Measurements from ENCODE around the gene SPECC1L.

Gene SPECC1L

DNA sequence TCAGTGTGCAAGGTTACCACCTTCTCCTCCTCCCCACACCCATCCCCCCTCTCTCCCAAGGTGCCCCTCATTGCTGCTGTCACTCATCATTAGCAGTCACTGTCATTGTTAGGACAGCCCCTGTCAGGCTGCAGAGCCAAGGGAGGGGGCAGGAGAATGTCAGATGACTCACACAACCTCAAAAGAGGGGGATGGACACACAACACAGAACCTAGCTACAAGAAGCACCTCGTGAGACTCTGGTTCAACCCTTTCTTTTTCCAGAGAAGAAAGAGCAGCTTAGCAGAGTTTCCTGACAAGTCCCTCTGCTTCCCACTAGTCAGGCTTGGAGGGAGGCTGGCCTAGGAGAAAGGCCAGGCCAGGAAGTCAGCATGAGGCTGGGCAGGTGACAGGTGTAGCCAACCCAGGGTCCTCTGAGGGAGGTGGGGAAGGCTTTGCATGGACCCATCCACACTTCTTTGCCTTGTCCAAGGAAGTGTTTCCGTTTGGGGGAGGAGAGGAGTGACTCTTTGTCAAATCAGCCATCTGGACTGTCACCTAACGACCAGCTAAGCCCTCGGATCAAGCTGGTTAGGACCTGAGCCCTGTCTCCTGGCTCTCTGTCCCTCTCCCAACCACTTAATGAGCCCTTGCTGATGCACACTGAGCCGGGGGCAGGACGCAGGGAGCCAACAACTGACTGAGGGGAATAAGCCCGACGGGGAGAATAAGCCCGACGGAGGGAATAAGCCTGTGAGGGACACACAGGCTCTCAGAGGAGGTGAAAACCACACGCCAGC lies 175.0 kb downstream of the SPECC1L start:
- H3K9ac ChIP-seq (ENCODE audit: insufficient read length) = no peak overlapping the region
- no peak overlapping the region for H3K4me3 ChIP-seq
- H3K9me3 ChIP-seq (ENCODE audit: low read depth, low read length) = no peaks in the 10 kb centered on the region
- TF ChIP-seq FOXP2 (optimal IDR thresholded peaks at IDR 0.05; ENCODE audit: control extremely low read depth, extremely low read length, insufficient read depth) (no peak), POLR2AphosphoS5 (IDR thresholded peaks at IDR 0.05; ENCODE audit: borderline replicate concordance, low read depth, low read length) (no peak), EZH2 (IDR thresholded peaks at IDR 0.05) (no peak)
- no peak overlapping the region for H3K27ac ChIP-seq
- H3K36me3 ChIP-seq (ENCODE audit: insufficient read depth, low read length) = no peaks in the 10 kb centered on the region
- no peak for DNase-seq (ENCODE audit: low read depth, low spot score)

DNA sequence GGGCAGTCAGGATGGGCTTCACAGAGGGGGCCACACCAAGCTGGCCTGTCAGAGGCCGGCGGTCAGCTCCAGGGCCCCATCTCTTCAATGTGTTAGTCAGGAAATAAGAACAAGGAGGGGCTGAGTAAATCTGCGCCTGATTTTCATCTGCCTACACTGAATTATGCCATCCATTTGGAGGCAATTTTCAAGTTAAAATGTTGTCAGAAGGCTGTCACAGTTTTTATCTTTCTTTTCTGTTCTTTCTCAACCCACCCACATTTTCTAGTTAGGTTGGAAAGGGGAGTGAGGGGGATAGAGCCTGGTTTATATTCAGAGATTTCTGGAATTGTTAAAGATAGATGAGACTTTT lies 175.6 kb downstream of the SPECC1L start:
- Histone ChIP-seq H3K9me3 (ENCODE audit: low read depth, low read length) (no peaks in the 10 kb centered on the region), H3K4me3 (no peak overlapping the region), H3K9ac (ENCODE audit: insufficient read length) (no peak overlapping the region), H3K36me3 (ENCODE audit: insufficient read depth, low read length) (no peaks in the 10 kb centered on the region), H3K27ac (no peak overlapping the region)
- TF ChIP-seq FOXP2 (optimal IDR thresholded peaks at IDR 0.05; ENCODE audit: control extremely low read depth, extremely low read length, insufficient read depth) (no peak), EZH2 (IDR thresholded peaks at IDR 0.05) (no peak), POLR2AphosphoS5 (IDR thresholded peaks at IDR 0.05; ENCODE audit: borderline replicate concordance, low read depth, low read length) (no peak)
- no peak for DNase-seq (ENCODE audit: low read depth, low spot score)

DNA sequence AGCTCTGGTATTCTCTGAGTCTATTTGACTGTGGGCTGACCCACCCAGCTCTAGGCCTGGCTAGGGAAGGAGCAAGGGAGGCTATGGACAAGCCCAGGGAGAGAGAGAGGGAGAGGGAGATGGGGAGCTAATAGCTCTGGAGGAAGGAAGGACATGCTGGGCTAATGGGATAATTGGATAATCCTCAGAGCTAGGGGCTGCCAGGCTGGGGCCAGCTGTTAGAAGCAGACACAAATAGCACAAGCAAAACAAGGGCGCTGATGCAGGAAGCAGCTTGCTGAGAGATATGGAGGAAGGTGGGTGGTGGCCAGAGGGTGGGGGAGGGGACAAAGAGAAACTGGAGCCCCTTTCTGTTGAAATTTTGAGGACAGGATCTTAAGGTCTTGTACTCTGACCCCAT lies 180.0 kb downstream of the SPECC1L start:
- DNase-seq (ENCODE audit: low read depth, low spot score) = no peak

DNA sequence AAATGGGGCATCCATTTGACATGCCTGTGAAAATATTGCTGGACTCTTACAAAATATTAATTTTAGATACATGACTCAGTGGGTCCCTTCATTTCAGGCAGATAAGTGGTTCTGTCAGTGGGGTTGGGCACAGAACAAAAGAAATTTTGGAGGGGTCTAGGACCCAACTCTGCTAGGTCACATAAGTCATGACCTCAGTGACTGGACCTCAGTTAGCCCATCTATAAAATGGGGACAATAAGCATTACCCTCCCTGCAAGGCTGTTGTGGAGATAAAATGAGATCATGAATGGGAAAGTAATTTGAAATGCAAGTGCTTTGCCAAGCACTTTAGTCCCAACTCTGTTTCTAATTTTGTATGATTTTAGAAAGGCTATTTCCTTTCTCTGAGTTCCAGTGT lies 180.5 kb downstream of the SPECC1L start:
- H3K9ac ChIP-seq (ENCODE audit: insufficient read length) = no peak overlapping the region
- H3K4me3 ChIP-seq = no peak overlapping the region
- no peak for TF ChIP-seq EZH2 (IDR thresholded peaks at IDR 0.05)
- no peak for TF ChIP-seq POLR2AphosphoS5 (IDR thresholded peaks at IDR 0.05; ENCODE audit: borderline replicate concordance, low read depth, low read length)
- TF ChIP-seq FOXP2 (optimal IDR thresholded peaks at IDR 0.05; ENCODE audit: control extremely low read depth, extremely low read length, insufficient read depth) = no peak
- no peak overlapping the region for H3K27ac ChIP-seq
- H3K9me3 ChIP-seq (ENCODE audit: low read depth, low read length) = no peaks in the 10 kb centered on the region
- no peak for DNase-seq (ENCODE audit: low read depth, low spot score)
- H3K36me3 ChIP-seq (ENCODE audit: insufficient read depth, low read length) = no peaks in the 10 kb centered on the region

More for the DNA sequence above, 180.0 kb downstream of the SPECC1L start:
- Histone ChIP-seq H3K27ac (no peak overlapping the region), H3K36me3 (ENCODE audit: insufficient read depth, low read length) (no peaks in the 10 kb centered on the region), H3K9me3 (ENCODE audit: low read depth, low read length) (no peaks in the 10 kb centered on the region), H3K4me3 (no peak overlapping the region), H3K9ac (ENCODE audit: insufficient read length) (no peak overlapping the region)
- TF ChIP-seq EZH2 (IDR thresholded peaks at IDR 0.05) (no peak), FOXP2 (optimal IDR thresholded peaks at IDR 0.05; ENCODE audit: control extremely low read depth, extremely low read length, insufficient read depth) (no peak), POLR2AphosphoS5 (IDR thresholded peaks at IDR 0.05; ENCODE audit: borderline replicate concordance, low read depth, low read length) (no peak)

DNA sequence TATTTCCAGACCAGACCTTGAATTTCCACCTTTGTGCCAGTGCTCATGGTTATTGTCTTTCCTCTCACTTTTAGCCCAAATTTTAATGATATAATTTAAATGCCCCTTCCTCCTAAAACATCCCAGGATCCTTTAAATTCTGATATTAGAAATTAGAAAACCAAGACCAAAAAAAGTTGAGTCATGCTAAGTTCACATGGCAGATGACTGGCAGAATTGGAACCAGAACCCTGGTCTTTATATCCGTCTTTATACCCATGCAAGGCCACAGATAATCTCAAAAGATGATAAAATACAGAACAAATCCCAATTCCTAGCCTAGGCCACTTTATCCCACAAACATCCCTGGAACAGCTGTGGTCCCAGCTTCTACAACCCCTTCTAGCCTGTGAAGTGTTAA lies 183.2 kb downstream of the SPECC1L start:
- no peak overlapping the region for H3K27ac ChIP-seq
- H3K4me3 ChIP-seq = no peak overlapping the region
- TF ChIP-seq POLR2AphosphoS5 (IDR thresholded peaks at IDR 0.05; ENCODE audit: borderline replicate concordance, low read depth, low read length) (no peak), EZH2 (IDR thresholded peaks at IDR 0.05) (no peak), FOXP2 (optimal IDR thresholded peaks at IDR 0.05; ENCODE audit: control extremely low read depth, extremely low read length, insufficient read depth) (no peak)
- no peak for DNase-seq (ENCODE audit: low read depth, low spot score)
- H3K9ac ChIP-seq (ENCODE audit: insufficient read length) = no peak overlapping the region
- H3K9me3 ChIP-seq (ENCODE audit: low read depth, low read length) = no peaks in the 10 kb centered on the region
- no peaks in the 10 kb centered on the region for H3K36me3 ChIP-seq (ENCODE audit: insufficient read depth, low read length)

DNA sequence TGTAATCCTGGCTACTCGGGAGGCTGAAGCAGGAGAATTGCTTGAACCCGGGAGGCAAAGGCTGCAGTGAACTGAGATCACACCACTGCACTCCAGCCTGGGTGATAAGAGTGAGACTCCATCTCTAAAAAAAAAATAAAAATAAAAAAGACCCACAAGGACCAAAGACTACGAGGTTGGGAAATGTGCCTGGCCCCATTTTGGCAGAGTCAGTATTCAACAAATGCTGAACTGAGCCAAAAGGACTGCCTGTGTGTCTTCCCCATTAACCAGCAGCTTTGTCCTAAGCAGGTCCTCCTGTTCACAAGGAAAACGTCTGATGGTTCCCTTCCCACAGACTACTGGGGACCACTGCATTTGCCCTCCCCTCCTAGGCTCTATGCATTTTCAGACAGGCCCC lies 184.4 kb downstream of the SPECC1L start:
- Histone ChIP-seq H3K36me3 (ENCODE audit: insufficient read depth, low read length) (no peaks in the 10 kb centered on the region), H3K4me3 (no peak overlapping the region), H3K9ac (ENCODE audit: insufficient read length) (no peak overlapping the region), H3K9me3 (ENCODE audit: low read depth, low read length) (no peaks in the 10 kb centered on the region), H3K27ac (no peak overlapping the region)
- TF ChIP-seq FOXP2 (optimal IDR thresholded peaks at IDR 0.05; ENCODE audit: control extremely low read depth, extremely low read length, insufficient read depth) (no peak), EZH2 (IDR thresholded peaks at IDR 0.05) (no peak), POLR2AphosphoS5 (IDR thresholded peaks at IDR 0.05; ENCODE audit: borderline replicate concordance, low read depth, low read length) (no peak)
- DNase-seq (ENCODE audit: low read depth, low spot score) = no peak

DNA sequence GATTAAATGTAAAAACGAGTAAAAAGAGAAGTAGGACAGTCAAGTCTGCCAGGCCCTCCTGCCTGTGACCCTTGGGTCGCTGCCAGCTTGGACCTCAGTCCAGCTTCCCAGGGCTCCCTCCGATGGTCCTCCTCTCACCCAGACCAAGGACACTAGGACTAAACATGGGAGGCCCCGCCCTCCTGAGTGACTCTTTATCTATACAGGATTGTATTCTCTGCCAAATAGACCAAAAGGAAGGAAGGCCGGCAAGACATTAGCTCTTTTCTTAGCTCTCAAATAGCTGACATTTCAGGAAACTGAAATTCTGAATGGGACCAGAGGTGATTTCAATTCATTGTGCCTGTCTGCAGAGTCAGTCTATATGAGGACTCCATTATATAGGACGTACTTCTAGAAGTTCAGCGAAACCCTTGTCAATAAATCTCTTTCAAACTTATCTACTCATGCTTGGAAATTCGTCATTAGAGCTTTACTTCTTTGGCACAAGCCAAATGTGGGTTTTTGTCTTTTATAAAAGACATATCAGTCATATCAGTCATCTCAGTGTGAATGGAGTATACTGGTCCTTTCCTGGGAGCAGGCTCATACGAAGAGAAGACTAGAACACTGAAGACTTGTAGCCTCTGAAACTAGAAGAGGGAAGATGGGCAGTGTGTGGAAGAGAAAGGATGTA lies 185.3 kb downstream of the SPECC1L start:
- TF ChIP-seq POLR2AphosphoS5 (IDR thresholded peaks at IDR 0.05; ENCODE audit: borderline replicate concordance, low read depth, low read length) (no peak), EZH2 (IDR thresholded peaks at IDR 0.05) (no peak), FOXP2 (optimal IDR thresholded peaks at IDR 0.05; ENCODE audit: control extremely low read depth, extremely low read length, insufficient read depth) (no peak)
- Histone ChIP-seq H3K4me3 (no peak overlapping the region), H3K27ac (no peak overlapping the region)

DNA sequence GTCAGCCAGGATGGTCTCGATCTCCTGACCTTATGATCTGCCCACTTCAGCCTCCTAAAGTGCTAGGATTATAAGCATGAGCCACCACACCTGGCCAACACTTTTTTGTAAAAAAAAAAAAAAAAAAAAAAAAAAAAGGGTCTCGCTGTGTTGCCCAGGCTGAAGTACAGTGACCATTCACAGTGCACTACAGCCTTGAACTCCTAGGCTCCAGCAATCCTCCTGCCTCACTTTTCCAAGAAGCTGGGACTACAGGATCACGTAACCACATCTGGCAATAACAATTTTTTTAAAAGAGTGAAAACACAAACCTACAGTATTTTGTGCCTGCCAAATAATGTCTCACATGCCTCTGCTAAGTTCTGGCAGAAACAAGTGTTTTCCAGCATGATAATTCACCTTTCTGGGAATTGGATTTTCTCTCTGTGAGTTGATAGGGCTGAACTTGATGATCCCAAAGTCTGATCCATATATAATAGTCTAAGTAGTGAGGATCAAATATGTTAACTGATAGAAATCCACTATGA lies 187.3 kb downstream of the SPECC1L start:
- no peaks in the 10 kb centered on the region for H3K36me3 ChIP-seq (ENCODE audit: insufficient read depth, low read length)
- no peaks in the 10 kb centered on the region for H3K9me3 ChIP-seq (ENCODE audit: low read depth, low read length)
- DNase-seq (ENCODE audit: low read depth, low spot score) = no peak
- no peak overlapping the region for H3K4me3 ChIP-seq
- TF ChIP-seq FOXP2 (optimal IDR thresholded peaks at IDR 0.05; ENCODE audit: control extremely low read depth, extremely low read length, insufficient read depth) (no peak), POLR2AphosphoS5 (IDR thresholded peaks at IDR 0.05; ENCODE audit: borderline replicate concordance, low read depth, low read length) (no peak), EZH2 (IDR thresholded peaks at IDR 0.05) (no peak)
- no peak overlapping the region for H3K27ac ChIP-seq
- no peak overlapping the region for H3K9ac ChIP-seq (ENCODE audit: insufficient read length)

More for the DNA sequence above, 185.3 kb downstream of the SPECC1L start:
- Histone ChIP-seq H3K9me3 (ENCODE audit: low read depth, low read length) (no peaks in the 10 kb centered on the region), H3K36me3 (ENCODE audit: insufficient read depth, low read length) (no peaks in the 10 kb centered on the region), H3K9ac (ENCODE audit: insufficient read length) (no peak overlapping the region)
- no peak for DNase-seq (ENCODE audit: low read depth, low spot score)
